CD4-positive, alpha-beta T cell treated with Interleukin-15 for 1 hour (primary cell): ENCODE data around the gene GRK2.

Experiments
- DNase-seq: peaks from one replicate; pipeline ENCODE4 v3.0.0-alpha.2; 2020

The GRK2 gene

DNA sequence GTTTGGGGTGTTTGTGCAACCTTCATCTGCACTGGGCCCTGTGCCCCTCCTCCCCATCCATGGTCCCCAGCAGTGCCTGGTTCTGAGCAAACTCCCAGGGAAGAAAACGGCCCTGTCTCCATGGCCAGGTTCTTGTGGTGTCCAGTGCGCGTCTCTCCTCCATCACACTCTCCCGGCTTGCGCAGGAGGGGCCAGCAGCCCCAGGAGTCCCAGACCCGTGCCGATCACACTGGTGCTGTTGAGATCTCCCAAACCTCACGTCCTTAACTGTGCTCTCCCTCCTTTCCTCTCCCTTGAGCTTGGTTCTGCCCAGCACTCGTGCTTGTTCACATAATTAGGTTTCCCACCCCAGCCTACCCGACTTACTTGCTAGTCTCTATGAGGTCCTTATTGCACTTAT, 10.9 kb upstream of the GRK2 start:
- no peak for DNase-seq

DNA sequence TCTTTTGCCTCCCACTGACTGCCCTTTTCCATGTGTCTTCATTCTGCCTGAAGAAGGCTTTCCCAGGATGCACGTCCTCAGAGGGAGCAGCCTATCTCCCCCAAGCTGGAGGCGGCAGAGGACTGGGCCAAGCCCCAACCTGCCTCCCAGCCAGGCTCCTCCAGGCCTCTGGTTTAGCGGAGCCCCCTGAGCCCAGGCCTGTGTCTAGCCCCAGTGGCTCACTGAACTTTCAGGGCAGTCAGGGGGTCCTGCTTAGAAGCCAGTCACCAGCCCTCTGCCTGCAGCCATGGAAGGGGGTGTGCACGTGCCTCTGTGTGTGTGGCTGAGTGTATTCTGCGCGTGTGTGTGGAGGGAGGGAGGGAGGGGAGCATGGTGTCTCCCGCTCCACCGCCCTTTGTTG, 10.4 kb upstream of the GRK2 start:
- no peak for DNase-seq

DNA sequence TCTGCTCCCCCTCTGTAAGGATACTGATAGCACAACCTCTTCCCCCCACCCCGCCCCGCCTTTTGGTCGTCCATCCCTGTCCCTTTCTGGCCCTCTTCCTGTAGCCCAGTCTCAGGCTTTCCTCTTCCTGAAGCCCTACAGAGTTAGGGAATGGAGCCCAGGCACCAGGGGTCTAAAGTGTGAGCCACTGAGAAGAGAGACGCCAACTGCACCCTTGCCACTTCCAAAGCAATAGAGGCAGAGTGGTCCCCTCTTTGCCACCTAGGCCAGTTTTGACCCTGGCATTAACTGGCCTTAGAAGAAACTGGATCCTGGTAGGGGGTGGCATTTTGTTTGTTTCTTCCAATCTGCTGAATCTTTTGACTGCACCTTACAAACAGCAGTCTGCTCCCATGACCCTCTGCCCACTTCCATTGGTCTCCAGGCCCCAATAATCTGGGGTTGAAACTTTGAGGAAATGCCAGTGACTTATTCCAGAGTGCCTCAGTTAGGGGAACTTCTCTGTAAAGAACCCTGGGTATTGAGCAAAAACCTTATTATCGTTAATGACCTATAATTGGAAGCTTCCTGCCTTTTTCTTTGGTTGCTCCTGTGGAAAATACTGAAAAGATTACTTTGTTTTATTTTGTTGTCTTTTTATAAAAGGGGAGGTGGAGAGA, 9.7 kb upstream of the GRK2 start:
- DNase-seq: no peak

DNA sequence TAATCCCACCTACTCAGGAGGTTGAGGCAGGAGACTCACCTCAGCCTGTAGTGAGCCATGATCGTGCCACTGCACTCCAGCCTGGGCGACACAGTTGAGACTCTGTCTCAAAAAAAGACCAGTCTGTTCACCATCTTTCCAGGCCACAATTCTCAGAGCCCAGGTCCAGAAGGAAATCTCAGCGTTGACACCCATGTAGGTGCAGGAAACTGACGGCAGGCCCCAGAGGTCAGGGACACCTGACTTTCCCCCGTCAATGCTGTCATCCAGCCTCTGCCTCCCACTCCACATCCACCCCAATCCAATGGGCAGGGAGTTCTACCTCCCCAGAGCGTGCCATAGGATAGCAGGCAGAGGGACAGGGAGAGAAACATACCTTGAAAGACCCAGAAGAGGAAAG, 5.9 kb upstream of the GRK2 start:
- DNase-seq: no peak

DNA sequence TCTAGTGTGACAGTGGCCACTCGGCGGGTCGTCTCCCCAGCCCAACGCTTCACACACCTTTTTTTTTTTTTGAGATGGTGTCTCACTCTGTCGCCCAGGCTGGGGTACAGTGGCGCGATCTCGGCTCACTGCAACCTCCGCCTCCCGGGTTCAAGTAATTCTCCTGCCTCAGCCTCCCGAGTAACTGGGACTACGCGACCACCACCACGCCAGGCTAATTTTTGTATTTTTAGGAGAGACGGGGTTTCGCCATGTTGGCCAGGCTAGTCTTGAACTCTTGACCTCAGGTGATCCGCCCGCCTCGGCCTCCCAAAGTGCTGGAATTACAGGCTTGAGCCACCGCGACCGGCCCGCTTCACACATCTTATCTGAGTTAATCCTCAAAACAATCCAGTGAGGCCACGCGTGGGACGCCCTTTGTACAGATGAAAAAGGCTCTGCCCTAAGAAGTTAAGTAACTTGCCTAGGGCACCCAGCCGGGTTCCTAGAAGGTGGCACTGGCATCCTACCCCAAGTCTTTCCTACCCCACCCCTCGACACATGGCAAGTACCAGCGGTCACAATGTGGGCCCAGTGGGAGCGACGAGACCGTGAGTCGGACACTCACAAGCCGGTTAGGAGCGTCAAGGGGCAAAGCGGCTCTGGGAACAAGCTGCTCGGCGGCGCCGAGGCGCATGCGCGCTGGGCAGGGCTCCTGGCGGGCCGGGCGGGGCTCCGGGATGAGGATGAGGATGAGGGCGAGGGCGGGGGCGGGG, 5.2 kb upstream of the GRK2 start:
- DNase-seq: peak; percentile 31

DNA sequence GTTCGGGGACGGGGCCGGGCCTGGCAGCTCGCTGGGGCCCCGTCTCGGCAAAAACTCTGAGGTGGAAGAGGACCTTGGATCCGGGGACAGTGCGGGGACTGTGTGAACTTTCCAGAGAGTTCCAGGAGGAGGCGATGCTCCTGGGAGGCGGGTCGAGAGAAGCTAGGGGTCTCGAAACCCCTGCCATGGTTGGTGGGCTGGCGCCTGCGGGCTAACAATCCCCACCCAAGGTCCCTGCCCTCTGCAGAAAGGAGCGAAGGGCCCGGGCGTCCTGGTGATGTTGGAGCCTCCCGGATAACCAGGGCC, 4.7 kb upstream of the GRK2 start:
- no peak for DNase-seq

DNA sequence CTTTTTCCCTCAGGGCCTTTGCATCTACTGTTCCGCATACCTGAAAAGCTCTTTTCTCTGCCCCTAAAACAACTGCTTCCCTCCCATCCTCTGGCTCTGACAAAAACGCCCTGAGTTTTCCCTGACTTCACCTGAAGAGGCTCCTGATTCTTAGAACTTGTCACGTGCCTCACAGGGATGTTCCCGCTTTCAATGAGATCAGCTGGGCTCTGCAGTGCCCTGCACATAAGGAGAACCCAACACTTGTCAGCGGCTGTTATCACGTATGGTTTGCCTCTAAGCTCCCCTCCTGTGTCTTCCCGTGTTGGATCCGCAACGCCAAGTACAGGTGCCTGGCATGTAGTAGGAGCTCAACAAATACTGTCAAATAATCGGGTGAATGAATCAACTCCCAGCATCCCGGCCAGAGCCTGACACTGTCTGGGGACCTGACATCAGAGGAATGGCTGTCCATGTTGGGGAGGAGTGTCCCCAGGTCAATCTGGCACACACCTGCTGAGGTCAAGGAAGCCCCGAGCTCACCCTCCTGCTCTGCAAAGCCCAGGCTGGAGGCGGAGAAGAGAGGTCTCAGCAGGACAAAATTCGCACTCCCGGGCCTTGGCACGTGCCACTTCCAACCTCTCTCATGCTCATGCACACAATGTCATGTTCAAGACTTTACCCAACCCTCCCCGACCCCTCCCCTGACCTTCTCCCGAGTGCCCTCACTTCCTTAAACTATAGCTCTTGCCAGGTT, 4.2 kb upstream of the GRK2 start:
- DNase-seq: no peak

DNA sequence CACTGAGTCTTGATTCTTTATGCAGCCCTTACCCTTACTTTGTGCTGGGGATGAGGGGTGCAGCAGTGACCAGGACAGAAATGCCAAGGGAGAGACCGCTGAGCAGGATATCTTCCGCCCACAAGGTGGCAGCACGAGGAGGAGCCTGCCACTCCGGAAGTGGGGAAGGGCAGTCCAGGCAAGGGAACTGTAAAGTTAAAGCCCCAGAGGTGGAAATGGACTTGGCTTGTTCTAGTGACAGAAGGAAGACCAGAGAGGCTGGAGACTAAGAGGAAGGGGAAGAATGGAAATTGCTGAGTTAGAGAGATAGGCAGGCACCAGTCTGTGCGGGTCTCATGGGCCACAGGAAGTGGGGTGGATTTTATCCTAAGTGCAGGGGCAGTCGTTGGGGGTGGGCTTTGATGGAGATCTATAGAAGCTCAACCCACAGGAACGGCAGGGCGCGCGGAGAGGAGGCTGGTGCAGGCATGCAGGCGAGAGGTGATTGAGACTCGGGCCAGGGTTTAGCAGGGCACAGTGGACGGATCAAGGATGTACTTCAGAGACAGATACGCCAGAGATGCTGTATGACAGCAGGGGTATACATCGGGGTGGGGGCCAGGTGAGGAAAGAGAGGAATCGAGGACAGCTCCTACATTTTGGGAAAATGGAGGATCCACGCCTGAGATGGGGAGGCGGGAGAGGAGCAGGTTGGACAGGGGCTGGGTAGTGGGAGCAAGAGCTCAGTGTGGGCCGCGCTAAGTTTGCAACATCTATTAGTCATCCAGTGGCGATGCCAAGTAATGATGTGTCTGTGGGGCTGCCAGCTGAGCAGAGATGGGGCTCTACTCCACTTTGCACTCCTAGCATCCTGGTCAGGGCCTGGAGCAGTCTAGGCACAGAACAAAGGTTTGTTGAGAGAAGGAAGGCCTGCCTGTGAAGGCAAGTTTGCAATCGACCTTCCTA, 3.3 kb upstream of the GRK2 start:
- peak; percentile 77 for DNase-seq

DNA sequence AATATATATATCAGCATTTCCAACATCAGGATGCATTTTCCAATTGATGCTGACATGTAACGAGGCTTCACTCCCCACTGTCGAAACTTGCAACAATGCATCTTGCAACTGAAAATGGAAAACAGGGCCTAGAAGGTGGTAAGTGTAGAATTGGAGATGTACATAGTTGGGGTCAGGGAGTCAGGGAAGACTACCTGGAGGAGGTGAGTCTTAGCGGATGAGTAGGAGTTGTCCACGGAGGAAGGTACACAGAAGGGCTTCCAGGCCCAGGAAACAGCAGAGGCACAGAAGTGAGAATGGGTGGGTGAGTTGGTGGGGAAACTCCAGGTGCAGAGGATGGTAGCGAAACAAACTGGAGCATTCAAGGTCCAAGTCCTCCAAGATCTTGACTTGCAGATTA, 2.0 kb upstream of the GRK2 start:
- no peak for DNase-seq

DNA sequence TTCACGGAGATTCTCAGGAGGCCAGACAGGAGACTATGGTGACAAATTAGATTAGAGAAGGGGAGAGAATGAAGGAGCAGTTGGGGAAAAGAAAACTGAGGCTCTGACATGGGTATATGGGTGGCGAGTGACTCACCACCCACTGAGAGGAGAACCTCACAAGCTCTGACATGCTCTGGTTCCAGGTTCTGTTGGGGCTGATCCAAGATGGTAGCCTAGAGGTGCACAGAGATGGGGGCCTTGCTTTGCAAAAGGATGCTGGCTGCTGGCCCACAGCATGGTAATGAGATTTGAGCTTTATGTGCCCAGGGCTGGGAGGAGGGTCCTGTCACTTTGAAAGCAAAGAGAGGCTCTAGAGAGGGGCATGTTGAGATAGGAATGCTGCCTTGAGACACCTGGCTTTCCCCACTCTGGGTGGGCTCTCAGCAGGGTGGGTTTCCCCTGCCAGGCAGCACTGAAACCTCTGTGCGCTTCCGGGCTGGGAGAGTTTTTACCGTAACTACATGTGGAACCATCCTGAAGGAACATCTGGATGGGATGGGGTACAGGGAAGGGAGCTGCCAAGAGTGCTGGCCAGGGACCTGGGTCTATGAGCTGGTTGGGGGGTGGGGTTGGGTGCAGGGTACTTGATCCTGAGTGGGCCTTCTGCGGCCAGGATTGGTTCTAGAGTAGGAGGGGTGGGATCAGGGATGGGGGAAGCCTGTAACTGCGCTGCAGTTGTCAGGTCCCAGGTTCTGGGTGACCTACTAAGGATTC, 1.2 kb upstream of the GRK2 start:
- peak; percentile 14 for DNase-seq

DNA sequence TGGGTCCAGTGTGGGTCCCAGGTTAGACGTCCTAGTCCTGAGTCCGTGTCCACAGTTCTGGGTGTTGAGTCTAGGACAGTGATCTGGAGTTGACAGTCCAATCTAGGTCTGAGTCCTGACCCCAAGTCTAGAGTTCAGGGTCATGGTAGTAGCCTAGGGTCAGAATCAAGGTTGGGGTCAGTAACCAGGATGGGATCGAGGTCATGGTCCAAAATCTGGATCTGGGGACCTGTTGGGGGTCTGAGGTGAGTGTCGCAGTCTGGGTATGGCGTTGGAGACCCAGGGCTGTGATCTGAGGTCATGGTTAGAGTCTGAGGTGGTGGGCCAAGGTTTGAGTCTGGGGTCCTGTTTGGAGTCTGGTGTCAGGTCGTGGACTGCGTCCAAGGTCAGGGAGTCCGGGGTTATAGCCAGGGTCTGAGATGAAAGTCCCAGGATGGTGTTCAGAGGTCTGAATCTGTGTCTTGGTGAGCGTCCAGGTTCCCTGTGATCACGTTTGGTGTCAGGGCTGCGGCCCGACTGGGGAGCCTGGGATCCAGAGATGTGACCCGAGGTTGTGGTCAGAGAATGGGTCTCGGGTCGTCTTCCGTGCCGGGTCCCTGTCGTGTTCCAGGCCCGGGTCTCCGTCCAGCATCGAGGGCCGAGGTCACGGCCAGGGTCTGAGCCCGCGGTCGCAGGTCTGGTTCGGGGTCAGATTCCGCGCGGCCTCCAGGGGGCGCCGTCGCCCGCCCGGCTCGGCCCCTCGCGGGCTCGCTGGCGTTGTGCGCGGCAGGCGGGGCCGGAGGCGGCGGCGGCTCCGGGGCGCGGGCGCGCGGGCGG, 432 bp upstream of the GRK2 start:
- peak; percentile 74 for DNase-seq

DNA sequence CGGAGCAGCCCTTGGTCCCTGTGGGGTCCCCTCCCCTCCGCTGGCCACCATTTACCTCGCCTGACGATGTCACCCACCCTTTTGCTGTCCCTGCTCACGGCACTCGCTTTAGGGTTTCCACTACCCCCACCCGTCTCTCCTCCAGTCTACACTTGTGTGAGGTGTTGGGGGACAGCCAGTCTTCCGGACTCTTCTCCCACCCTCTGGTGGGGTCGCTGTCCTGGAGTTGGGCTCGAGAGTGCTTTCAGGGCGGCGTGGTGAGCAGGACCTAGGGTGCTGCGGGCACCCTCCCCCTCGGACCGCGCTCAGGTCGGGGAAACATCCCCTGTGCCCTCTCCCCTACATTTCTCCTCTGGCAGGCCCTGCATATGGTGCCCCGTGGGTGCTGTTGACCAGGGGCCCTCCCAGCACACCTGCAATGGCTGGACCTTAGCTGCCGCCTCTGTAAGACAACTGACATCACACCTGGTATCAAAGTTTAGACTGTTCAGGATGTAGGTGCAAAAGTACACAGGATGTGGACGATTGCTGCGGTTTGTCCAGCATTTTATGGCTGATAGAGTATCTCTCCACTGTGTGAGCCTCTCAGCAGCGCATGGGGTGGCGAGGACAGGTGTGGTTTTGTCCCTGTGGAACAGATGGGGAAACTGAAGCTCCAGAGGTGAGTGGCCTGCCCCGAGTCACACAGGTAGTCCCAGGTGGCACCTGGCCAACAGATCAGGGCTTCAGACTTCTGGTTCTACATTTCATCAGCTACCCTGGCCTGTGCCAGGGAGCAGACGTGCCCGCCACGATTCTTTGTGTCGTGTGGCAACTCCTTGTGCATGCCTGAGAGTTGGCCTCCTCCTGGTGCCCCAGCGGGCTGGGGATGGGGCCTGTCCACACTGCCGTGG, 1.2 kb downstream of the GRK2 start:
- peak; percentile 16 for DNase-seq

DNA sequence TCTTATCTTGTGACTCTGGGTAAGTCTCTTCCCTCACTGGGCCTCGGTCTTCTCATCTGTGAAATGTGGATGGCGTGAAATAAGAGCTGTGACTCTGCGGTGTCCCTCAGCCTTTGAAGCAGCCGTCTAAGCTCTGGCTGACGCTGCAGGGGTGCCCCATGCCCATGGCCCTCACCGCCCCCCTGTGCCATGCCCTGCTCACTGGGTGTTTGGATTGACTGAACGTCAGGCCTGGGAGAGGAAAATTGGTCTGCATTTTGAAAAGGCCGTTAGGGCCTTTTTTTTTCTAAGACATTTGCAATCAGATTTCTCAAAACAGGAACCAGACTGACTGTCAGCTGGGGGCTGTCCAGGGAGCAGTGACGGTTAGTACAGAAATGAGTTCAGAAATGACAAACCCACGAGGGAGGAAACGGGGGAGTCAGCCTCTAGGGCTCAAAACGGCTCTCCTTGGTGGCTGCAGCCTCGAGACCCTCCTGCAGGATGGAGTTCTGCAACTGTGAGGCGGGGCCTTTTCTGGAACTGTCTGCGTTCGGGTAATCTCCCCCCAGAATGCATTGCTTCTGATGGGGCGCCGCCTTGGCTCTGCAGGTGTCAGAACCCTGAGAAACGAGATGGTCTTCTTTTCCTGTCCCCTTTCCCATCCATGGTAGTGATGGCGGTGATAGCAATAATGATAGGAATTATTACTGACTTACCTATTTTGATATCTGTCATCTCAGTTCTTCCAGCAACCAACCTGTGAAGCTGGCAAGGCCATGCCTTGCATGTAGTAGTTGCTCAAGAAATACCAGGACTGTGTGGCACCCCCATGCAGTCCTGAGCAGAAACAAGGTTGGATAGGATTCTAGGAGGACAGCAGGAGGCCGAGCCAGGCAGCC, 2.0 kb downstream of the GRK2 start:
- peak; percentile 65 for DNase-seq

DNA sequence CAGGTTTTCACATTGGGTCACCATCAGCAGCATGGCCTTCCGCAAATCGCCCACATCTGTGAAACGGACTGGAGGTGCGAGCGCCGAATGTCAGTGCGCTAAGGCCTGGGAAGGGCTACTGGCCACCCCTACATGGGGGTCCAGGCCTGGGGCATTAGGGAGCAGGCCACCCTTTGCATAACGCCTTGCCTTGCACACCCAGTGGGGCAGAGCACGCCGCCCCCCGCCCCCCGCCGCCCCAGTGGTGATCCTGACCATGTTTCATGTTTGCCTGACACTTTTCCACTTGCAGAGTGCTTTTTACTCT, 2.6 kb downstream of the GRK2 start:
- DNase-seq: peak; percentile 9

DNA sequence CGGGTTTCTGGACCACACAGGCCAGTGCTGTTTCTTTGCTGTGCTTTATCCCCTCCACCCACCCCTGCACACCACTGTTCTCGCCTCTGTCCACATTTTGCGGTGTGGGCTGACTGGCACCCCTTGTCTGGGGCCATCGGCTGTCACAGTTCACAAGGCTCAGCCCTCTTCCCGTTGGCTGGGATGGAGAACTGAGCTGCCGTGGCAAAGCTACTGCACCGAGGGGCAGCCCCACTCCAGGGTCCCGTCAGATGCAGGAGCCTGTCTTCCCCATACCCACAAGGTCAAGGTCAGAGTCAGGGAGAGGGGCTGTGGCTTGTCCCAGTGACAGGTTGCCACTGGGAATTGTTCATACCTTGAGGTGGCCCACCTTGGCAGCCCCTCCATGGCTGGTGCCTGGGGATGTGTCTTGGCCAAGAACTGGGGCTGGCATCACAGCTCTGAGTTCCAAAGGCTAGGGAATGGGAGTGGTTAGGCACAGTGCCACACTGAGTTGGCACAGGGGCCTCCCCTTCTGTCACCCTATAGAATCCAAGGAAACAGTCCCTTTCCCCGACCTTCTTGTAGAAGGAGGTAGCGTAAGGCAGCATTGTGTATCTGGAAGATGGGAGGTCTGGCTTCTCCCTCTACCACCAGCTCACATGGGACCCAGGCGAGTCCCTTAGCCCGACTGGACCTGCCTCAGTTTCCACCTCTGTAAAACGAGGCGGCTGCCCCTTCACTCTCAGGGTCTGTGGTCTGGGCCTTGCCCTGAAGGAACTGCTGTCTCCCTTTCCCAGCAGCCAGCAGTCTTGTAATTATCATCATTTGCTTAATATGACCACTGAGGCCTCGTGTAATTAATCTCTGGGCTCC, 3.4 kb downstream of the GRK2 start:
- DNase-seq: peak; percentile 26

DNA sequence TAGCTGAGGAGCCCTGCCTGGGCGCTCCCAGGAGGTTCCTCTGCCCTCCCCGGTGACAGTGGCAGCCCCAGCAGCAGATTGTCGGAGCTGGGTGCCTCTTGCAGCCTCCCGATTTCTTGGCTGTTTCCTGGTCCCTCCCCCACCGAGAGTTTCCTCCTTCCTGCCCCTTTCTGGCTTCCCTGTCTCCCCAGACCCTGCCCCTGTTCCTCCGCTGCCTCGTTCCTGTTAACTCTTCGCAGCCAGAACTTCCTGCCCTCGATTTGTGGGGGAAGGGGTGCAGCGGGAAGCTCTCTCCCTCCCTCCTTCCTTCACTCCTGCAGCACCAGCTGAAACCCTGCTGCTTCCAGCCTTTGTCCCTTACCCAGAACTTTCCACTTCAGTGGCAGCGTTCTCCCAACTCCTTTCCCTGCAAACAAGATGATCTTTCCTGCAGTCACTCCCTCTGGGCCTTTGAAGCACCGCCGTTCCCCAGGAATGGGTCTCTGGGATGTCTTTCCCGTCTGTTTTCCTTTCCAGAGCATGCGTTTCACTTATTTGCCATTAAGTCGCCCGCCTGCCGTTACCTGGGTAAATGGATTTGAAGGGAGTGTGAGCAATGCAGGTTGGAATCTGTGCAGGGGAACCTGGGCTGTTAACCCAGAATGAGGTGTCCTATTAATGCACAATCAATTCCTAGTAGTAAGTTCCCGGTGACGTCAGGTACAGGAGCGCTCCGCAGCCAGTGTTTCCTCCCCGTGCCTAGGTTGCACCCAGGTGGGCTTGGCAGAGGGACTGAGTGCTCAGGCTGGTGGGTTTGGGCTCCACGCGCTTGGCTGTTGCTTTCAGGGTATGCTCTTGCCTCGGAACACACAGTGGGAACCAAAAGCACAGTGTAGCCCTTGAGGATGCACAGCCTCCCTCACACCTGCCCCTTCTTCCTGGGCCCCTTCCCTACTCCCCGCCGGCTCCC, 4.3 kb downstream of the GRK2 start:
- DNase-seq: peak; percentile 41

DNA sequence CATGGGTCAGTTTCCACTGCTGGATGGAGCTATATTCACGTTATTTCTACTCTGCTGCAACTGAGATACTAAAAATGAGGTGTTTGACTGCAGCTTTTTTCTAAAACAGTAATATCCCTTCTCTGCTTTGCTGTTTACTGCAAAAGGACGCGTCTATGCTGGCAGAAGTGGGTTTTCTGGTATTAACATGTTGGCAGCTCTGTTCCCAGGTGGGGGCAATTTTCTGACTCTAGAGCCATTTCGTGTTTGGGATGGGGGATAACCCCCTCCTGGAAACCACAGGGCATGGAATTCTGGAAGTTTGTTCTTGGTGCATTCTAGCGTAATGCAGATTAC, 4.9 kb downstream of the GRK2 start:
- no peak for DNase-seq
